NCI-H345 treated with DMSO at 0.1 percent for 48 hours (cell line): ENCODE results near the gene SRF.
A peak's percentile ranks its signal among the peaks of the same experiment; 100 is the strongest.

Experiments used
- DNase-seq: peaks from one replicate; lab custom pipeline; 2025; ENCODE audit not compliant: unreplicated experiment; lab: John Stamatoyannopoulos, UW

SRF gene

GRCh38 chr6:43211955-43212354, 40.9 kb downstream of the SRF start:
- DNase-seq, result no peak

GRCh38 chr6:43213431-43213830, 42.4 kb downstream of the SRF start:
- DNase-seq, result no peak

GRCh38 chr6:43215066-43215465, 44.0 kb downstream of the SRF start:
- DNase-seq, result no peak

GRCh38 chr6:43216200-43216599, 45.1 kb downstream of the SRF start:
- DNase-seq, result no peak

GRCh38 chr6:43217351-43217750, 46.3 kb downstream of the SRF start:
- no peak for DNase-seq

GRCh38 chr6:43219119-43219518, 48.0 kb downstream of the SRF start:
- no peak for DNase-seq

- DNase-seq, result no peak
These were observed 48.7 kb downstream of the SRF start for GRCh38 chr6:43219814-43220213.

- DNase-seq, result no peak
These were observed 49.4 kb downstream of the SRF start for GRCh38 chr6:43220439-43220951.

- DNase-seq, result no peak
These were observed 50.2 kb downstream of the SRF start for GRCh38 chr6:43221046-43221972.

GRCh38 chr6:43222418-43223059, 51.5 kb downstream of the SRF start:
- DNase-seq, result no peak

- DNase-seq, result no peak
These were observed 52.1 kb downstream of the SRF start for GRCh38 chr6:43223175-43223574.

GRCh38 chr6:43226192-43226851, 55.3 kb downstream of the SRF start:
- no peak for DNase-seq

- DNase-seq, result peak; percentile 14
These were observed 58.1 kb downstream of the SRF start, which contains the start of gene DNPH1 for GRCh38 chr6:43228951-43229802. Gene DNPH1 (minus strand): TSS chr6:43229481. CDS start chr6:43229456, 25 bp downstream.

GRCh38 chr6:43229803-43230620, 58.9 kb downstream of the SRF start:
- no peak for DNase-seq

- DNase-seq, result no peak
These were observed 60.0 kb downstream of the SRF start for GRCh38 chr6:43231053-43231452.
